HG03097 (cell line): ENCODE measurements around the gene GNE.
"Not testable (repeated sequence)": the region's sequence is repeated elsewhere in the genome, so short reads cannot be mapped to it uniquely, and the experiment has no call there.

ENCODE experiments used
- ATAC-seq: cut with Tn5 transposase; IDR thresholded peaks from one replicate; pipeline ENCODE4 v1.9.1; 2021; ENCODE audit not compliant: unreplicated experiment, low FRiP score

The GNE gene

GRCh38 chr9:36213387-36213786 is 44.9 kb downstream of the GNE start:
- ATAC-seq = no peak

DNA sequence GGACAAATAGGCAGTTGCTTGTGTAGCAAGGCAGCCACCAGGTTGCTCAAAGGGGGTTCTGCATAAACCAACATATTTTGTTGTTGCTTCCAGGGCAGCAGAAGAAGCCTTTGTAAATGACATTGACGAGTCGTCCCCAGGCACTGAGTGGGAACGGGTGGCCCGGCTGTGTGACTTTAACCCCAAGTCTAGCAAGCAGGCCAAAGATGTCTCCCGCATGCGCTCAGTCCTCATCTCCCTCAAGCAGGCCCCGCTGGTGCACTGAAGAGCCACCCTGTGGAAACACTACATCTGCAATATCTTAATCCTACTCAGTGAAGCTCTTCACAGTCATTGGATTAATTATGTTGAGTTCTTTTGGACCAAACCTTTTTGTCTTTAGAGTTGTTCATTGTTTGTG is 46.7 kb downstream of the GNE start:
- no peak for ATAC-seq

GRCh38 chr9:36210722-36211121 is 47.5 kb downstream of the GNE start:
- ATAC-seq = no peak

- no peak for ATAC-seq
Observed at GRCh38 chr9:36208521-36209253, 49.6 kb downstream of the GNE start.

DNA sequence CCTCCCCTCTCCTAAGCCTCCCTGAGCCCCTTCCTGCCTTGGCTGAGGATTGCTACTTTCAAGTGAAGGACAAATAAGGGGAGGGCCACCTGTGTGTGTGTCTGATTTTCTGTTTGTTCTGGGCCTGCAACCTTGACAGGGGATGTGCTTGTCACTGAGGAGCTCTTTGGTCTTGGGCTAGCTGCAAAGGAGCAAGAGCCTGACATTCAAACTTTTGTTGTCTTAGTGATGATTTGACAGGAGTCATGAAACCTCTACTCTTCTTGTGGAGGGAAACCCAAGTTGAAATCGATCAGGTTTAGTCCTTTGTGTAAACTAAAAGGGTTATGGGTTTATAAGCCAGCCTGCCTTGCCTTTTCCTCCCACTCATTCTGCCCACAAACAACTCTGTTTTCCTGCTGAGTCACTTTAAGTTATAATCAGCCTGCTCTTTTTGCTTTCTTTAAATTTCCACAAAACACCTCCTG is 50.7 kb downstream of the GNE start:
- ATAC-seq = no peak

- no peak for ATAC-seq
Observed at GRCh38 chr9:36207016-36207415, 51.2 kb downstream of the GNE start.

DNA sequence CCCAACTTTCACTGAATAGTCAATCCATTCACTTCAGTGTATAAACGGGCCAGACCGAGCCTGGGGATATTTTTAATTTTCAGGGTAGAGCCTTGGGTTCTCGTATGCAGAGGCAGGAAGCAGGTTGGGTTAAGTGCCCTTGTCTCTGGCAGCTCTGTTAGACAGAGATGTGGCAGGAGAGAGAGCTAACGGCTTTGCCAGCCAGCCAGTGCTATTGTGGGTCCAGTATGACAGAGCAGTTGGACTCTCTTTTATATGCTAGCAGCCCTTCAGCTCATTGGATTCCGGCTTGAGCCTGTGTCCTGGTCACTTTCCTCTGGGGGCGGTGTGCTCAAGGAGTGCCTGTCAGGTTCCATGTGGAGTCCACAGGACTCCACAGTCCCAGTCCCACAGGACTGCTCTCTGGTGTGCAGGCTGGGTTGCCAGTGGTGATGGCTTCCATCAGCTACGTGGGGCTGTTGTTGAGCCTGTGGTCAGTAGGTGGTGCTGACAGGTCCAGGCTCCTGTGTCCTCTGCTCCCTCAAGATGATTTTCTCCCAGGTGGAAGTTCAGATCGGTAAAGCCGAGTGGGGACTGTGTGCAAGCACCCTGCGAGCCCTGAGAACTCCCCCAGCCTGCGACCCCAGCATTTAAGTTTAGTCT is 53.2 kb downstream of the GNE start:
- no peak for ATAC-seq

- no peak for ATAC-seq
Observed at GRCh38 chr9:36194326-36195000, 63.8 kb downstream of the GNE start.

DNA sequence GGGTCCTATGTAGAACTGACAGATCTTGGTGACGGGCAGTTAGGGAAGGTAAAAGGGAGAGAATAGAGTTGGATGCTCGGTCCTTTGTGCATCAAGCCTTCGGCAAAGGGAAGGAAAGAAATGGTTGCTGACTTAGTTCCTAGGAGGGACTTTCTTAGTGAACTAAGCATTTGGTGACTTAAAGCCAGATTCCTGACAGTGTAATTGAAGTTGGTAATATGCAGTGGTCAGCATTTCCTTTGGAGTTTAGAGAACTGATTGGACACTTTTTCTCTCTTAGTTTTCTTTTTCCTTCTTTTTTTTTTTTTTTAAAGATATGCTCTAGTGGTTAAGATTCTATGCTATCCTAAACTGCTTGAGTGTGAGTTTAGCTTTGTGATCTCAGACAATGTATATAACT is 65.2 kb downstream of the GNE start:
- no peak for ATAC-seq

DNA sequence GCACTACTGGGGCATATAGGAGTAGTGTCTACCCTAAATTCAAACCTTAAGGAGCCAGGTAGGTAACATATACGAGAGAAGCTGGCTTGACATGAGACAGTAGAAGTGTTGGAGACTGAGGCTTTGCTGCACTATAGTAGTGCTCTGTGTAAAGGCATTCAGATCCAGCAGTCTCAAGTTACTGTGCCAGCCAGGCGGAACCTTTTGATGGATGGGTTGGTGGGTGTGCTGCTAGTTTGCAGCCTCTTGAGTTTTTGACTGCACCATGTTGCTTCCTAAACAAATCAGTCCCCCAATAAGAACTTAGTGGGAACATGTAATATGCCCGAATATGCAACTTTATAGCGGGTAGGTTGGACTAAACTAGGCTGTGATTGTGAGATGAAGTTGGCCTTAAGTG is 66.1 kb downstream of the GNE start:
- no peak for ATAC-seq

GRCh38 chr9:36191686-36192085 is 66.6 kb downstream of the GNE start:
- no peak for ATAC-seq

- ATAC-seq = peak; percentile 8
Observed at GRCh38 chr9:36191290-36191645, 67.0 kb downstream of the GNE start.

- ATAC-seq = peak; percentile 89
Observed at GRCh38 chr9:36190388-36191289, 67.6 kb downstream of the GNE start, which contains the start of gene CLTA. TSS of gene CLTA (plus strand) at chr9:36190921. CDS start at chr9:36191057, 136 bp downstream.

DNA sequence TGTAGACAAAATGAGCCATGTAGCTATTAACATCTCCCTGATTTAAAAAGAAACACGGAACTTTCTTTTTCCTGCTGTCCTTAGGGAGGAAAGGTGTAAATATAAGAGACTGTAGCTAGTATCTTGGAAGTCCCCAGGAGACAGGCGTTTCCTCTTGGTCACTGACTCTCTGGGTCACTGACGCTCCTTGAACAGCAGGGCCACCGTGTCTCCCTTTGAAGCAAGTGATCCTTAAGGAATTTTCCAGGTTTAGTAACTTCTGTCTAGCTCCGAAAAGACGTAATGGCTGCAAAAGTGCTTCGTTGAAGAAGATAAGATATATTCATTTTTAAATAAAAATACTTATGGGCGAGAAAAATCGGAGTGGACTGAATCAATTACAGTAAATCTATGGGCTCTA is 68.3 kb downstream of the GNE start:
- no peak for ATAC-seq

GRCh38 chr9:36188212-36188611 is 70.0 kb downstream of the GNE start:
- ATAC-seq = no peak

DNA sequence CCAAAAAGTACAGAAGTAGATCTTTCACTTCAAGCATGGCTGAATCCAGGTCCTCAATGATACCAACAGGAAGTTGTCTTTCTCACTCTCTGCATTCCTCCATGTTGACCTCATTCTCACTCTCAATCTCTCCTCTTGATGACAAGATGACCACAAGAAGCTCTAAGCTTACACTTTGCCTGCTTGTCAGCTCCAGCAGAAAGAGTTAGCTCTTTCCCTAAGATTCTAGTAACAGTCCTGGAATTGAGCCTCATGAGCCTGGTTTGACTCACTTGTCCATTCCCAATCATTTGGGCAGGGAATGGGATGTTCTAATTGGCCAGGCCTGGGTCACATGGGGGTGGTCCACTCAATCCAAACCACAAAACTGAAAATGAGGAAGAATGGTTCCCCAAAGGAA is 70.8 kb downstream of the GNE start:
- no peak for ATAC-seq

DNA sequence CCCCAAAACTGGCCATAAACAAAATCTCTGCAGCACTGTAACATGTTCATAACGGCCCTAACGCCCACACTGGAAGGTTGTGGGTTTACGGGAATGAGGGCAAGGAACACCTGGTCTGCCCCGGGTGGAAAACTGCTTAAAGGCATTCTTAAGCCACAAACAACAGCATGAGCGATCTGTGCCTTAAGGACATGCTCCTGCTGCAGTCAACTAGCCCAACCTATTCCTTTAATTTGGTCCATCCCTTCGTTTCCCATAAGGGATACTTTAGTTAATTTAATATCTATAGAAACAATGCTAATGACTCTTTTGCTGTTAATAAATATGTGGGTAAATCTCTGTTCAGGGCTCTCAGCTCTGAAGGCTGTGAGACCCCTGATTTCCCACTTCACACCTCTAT is 78.0 kb downstream of the GNE start:
- not testable (repeated sequence) for ATAC-seq

DNA sequence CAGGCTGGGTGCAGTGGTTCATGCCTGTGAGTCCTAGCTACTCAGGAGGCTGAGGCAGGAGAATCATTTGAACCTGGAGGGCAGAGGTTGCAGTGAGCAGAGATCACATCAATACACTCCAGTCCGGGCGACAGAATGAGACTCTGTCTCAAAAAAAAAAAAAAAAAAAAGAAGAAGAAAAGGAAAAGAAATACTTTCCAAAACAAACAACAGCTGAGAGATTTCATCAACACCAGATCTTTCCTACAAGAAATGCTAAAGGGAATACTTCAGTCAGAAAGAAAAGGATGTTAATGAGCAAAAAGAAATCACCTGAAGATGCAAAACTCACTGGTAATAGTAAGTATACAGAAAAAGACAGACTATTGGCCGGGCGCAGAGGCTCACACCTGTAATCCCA is 80.7 kb downstream of the GNE start:
- ATAC-seq = no peak

DNA sequence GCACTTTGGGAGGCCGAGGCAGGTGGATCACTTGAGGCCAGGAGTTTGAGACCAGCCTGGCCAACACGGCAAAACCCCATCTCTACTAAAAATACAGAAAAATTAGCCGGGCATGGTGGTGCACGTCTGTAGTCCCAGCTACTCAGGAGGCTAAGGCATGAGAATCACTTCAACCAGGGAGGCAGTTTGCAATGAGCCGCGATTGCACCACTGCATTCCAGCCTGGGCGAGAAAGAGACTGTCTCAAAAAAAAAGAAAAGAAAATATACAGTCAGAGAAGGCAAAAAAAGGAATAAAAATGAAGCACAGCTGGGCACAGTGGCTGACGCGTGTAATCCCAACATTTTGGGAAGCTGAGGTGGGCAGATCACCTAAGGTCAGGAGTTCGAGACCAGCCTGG is 81.8 kb downstream of the GNE start:
- ATAC-seq = not testable (repeated sequence)

- not testable (repeated sequence) for ATAC-seq
Observed at GRCh38 chr9:36175209-36175608, 83.0 kb downstream of the GNE start.

GRCh38 chr9:36174731-36175130 is 83.5 kb downstream of the GNE start:
- no peak for ATAC-seq
